ENCODE data around the gene EXOC4. TPM values are rescaled to one million over a fixed set of nuclear protein-coding genes. Genes with fewer than 3 reads are reported as not detected.

EXOC4 gene
- total RNA-seq, 1 experiment from 2014 or later: 111 TPM

DNA sequence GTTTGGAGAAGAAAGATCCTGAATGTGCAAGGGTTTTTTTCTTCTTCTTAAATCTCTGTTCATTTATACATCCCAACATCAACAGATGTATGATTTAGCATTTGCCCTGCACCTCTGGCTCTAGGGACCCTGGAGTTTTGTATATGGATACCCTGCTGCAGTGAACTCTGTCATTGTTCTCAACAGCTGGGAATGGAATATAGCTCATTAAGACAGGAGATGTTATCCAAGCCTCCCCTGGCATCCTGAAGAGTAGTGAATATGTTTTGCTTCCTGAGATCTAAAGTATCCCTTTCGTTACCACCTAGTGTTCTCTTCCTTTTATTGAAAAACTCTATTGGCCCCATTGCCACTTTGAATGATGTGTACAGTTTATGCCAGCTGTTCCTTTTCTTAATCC lies 275.9 kb downstream of the EXOC4 start:
- Histone ChIP-seq H3K79me2 (ENCODE audit: low read length) (no peaks in the 10 kb centered on the region), H3K9me3 (ENCODE audit: low read length) (no peaks in the 10 kb centered on the region), H3K9me2 (replicated peaks; ENCODE audit: insufficient read depth, low read length) (no peaks in the 10 kb centered on the region), H3K27ac (ENCODE audit: low read length) (no peak overlapping the region), H3K36me3 (ENCODE audit: insufficient read depth, low read length) (no peaks in the 10 kb centered on the region), H2AFZ (ENCODE audit: low read length) (no peak overlapping the region), H3K4me1 (ENCODE audit: low read length) (no peaks in the 10 kb centered on the region), H3K27me3 (ENCODE audit: low read length) (no peaks in the 10 kb centered on the region), H3K9ac (ENCODE audit: low read length) (no peak overlapping the region), H4K20me1 (ENCODE audit: insufficient read depth, low read depth, low read length) (peaks cover 10% of the 10 kb centered on the region), H3K4me3 (ENCODE audit: low read length) (no peak overlapping the region), H3K4me2 (ENCODE audit: low read depth, low read length, poor library complexity, severe bottlenecking) (no peak overlapping the region)
- no peak for DNase-seq

DNA sequence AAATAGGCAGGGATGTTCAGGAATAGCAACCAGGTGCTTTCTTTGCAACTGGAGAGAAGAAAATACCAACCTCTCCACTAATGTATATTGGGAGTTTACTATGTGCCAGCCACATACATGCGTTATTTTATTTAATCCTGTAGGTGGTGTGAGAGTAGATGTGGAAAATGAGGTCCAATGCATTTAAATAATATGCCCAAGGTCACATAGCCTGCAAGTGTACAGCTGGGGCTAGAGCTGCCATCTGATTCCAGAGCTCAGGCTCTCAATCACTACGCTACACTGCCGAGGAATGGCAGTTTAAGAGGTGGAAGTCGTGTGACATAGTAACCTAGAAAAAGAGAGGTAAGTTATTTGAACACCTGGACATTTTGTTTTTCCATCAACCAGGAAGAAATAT lies 277.0 kb downstream of the EXOC4 start:
- no peak overlapping the region for H3K9ac ChIP-seq (ENCODE audit: low read length)
- no peaks in the 10 kb centered on the region for H3K9me2 ChIP-seq (replicated peaks; ENCODE audit: insufficient read depth, low read length)
- no peak overlapping the region for H3K27ac ChIP-seq (ENCODE audit: low read length)
- H3K79me2 ChIP-seq (ENCODE audit: low read length): no peaks in the 10 kb centered on the region
- H2AFZ ChIP-seq (ENCODE audit: low read length): no peak overlapping the region
- no peaks in the 10 kb centered on the region for H3K27me3 ChIP-seq (ENCODE audit: low read length)
- H3K36me3 ChIP-seq (ENCODE audit: insufficient read depth, low read length): no peaks in the 10 kb centered on the region
- H4K20me1 ChIP-seq (ENCODE audit: insufficient read depth, low read depth, low read length): peaks cover 9% of the 10 kb centered on the region
- H3K9me3 ChIP-seq (ENCODE audit: low read length): no peaks in the 10 kb centered on the region
- no peak overlapping the region for H3K4me2 ChIP-seq (ENCODE audit: low read depth, low read length, poor library complexity, severe bottlenecking)
- H3K4me1 ChIP-seq (ENCODE audit: low read length): no peaks in the 10 kb centered on the region
- H3K4me3 ChIP-seq (ENCODE audit: low read length): no peak overlapping the region
- DNase-seq: no peak

DNA sequence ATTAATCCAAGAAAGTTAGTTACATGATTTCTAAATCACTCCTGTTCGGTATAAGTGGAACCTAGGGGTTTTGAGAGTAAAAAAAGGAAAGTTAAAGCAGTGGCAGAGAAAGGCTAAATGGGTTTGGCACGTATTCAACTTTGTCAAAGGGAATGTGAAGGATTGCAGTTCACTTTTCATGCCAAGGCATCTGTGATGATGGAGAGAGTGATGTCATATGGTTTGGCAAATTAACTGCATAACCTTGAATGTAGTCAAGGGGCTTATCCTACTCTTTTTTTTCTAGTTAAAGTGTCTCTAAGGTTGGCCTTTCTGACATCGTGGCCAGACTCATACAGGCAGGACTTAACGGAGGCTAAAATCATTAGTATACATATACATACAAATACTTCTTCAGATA lies 277.8 kb downstream of the EXOC4 start:
- no peak for DNase-seq
- H3K36me3 ChIP-seq (ENCODE audit: insufficient read depth, low read length): no peaks in the 10 kb centered on the region
- no peak overlapping the region for H3K4me2 ChIP-seq (ENCODE audit: low read depth, low read length, poor library complexity, severe bottlenecking)
- no peak overlapping the region for H2AFZ ChIP-seq (ENCODE audit: low read length)
- H4K20me1 ChIP-seq (ENCODE audit: insufficient read depth, low read depth, low read length): peaks cover 7% of the 10 kb centered on the region; the same call in 1 of the 2 replicates
- H3K79me2 ChIP-seq (ENCODE audit: low read length): no peaks in the 10 kb centered on the region
- H3K9me3 ChIP-seq (ENCODE audit: low read length): no peaks in the 10 kb centered on the region
- no peak overlapping the region for H3K9ac ChIP-seq (ENCODE audit: low read length)
- no peak overlapping the region for H3K4me3 ChIP-seq (ENCODE audit: low read length)
- no peak overlapping the region for H3K27ac ChIP-seq (ENCODE audit: low read length)
- no peaks in the 10 kb centered on the region for H3K9me2 ChIP-seq (replicated peaks; ENCODE audit: insufficient read depth, low read length)
- no peaks in the 10 kb centered on the region for H3K4me1 ChIP-seq (ENCODE audit: low read length)
- no peaks in the 10 kb centered on the region for H3K27me3 ChIP-seq (ENCODE audit: low read length)

GRCh38 chr7:133534816-133535215 lies 281.9 kb downstream of the EXOC4 start:
- no peaks in the 10 kb centered on the region for H3K79me2 ChIP-seq (ENCODE audit: low read length)
- no peak for DNase-seq
- H3K4me3 ChIP-seq (ENCODE audit: low read length): no peak overlapping the region
- no peaks in the 10 kb centered on the region for H3K9me3 ChIP-seq (ENCODE audit: low read length)
- H2AFZ ChIP-seq (ENCODE audit: low read length): no peak overlapping the region
- H3K36me3 ChIP-seq (ENCODE audit: insufficient read depth, low read length): no peaks in the 10 kb centered on the region
- no peaks in the 10 kb centered on the region for H3K4me1 ChIP-seq (ENCODE audit: low read length)
- H3K9ac ChIP-seq (ENCODE audit: low read length): no peak overlapping the region
- H3K27ac ChIP-seq (ENCODE audit: low read length): no peak overlapping the region
- H3K4me2 ChIP-seq (ENCODE audit: low read depth, low read length, poor library complexity, severe bottlenecking): no peak overlapping the region
- no peaks in the 10 kb centered on the region for H3K27me3 ChIP-seq (ENCODE audit: low read length)
- H4K20me1 ChIP-seq (ENCODE audit: insufficient read depth, low read depth, low read length): no peaks in the 10 kb centered on the region; the same call in 1 of the 2 replicates
- H3K9me2 ChIP-seq (replicated peaks; ENCODE audit: insufficient read depth, low read length): no peaks in the 10 kb centered on the region

DNA sequence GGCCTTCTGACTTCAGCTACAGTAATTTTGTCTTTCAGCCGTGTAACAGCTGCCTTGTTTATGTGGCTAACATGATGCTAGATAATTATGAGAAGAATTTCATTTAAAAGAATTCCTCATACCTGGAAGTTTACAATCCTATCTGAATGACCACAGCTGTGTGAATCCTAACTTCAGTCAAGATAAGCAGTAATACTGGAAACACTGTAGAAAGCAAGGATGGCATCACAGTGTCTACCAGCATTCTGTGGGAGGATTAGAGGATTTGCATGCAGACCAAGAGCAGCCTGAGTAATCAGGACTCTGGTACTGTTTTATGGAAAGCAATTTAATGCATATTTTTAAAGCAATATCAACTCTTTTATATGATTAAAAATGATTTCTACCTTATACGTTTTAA lies 282.4 kb downstream of the EXOC4 start:
- Histone ChIP-seq H3K4me1 (ENCODE audit: low read length) (no peaks in the 10 kb centered on the region), H3K79me2 (ENCODE audit: low read length) (no peaks in the 10 kb centered on the region), H2AFZ (ENCODE audit: low read length) (no peak overlapping the region), H3K9me2 (replicated peaks; ENCODE audit: insufficient read depth, low read length) (no peaks in the 10 kb centered on the region), H3K4me2 (ENCODE audit: low read depth, low read length, poor library complexity, severe bottlenecking) (no peak overlapping the region), H3K27me3 (ENCODE audit: low read length) (no peaks in the 10 kb centered on the region), H3K4me3 (ENCODE audit: low read length) (no peak overlapping the region), H3K27ac (ENCODE audit: low read length) (no peak overlapping the region), H4K20me1 (ENCODE audit: insufficient read depth, low read depth, low read length) (no peaks in the 10 kb centered on the region; the same call in 1 of the 2 replicates), H3K9me3 (ENCODE audit: low read length) (no peaks in the 10 kb centered on the region), H3K9ac (ENCODE audit: low read length) (no peak overlapping the region), H3K36me3 (ENCODE audit: insufficient read depth, low read length) (no peaks in the 10 kb centered on the region)
- DNase-seq: no peak

GRCh38 chr7:133536450-133536849 lies 283.6 kb downstream of the EXOC4 start:
- H3K27ac ChIP-seq (ENCODE audit: low read length): no peak overlapping the region
- no peak overlapping the region for H2AFZ ChIP-seq (ENCODE audit: low read length)
- H3K36me3 ChIP-seq (ENCODE audit: insufficient read depth, low read length): no peaks in the 10 kb centered on the region
- no peaks in the 10 kb centered on the region for H4K20me1 ChIP-seq (ENCODE audit: insufficient read depth, low read depth, low read length)
- H3K79me2 ChIP-seq (ENCODE audit: low read length): no peaks in the 10 kb centered on the region
- H3K4me3 ChIP-seq (ENCODE audit: low read length): no peak overlapping the region
- no peaks in the 10 kb centered on the region for H3K9me3 ChIP-seq (ENCODE audit: low read length)
- H3K4me2 ChIP-seq (ENCODE audit: low read depth, low read length, poor library complexity, severe bottlenecking): no peak overlapping the region
- no peaks in the 10 kb centered on the region for H3K9me2 ChIP-seq (replicated peaks; ENCODE audit: insufficient read depth, low read length)
- H3K27me3 ChIP-seq (ENCODE audit: low read length): no peaks in the 10 kb centered on the region
- no peak for DNase-seq
- no peaks in the 10 kb centered on the region for H3K4me1 ChIP-seq (ENCODE audit: low read length)
- H3K9ac ChIP-seq (ENCODE audit: low read length): no peak overlapping the region

DNA sequence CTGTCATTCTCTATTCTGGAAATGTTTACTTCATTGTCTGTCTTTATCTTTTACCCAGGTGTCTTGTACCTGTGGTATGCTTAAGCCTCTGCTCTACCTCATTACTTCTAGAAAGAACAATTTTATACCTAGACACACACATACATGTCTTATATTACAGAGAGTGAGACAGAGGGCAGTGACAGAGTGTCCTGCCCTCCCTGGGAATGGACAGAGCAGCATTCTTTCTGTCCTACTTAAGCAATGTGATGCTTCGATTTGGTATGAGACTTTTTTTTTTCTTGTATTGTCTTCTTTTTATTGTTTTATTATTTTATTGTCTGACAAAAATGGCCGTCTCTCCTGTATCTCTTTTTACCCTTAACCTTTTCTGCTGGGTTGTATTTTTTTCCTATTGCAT lies 286.1 kb downstream of the EXOC4 start:
- no peaks in the 10 kb centered on the region for H3K9me3 ChIP-seq (ENCODE audit: low read length)
- no peaks in the 10 kb centered on the region for H3K27me3 ChIP-seq (ENCODE audit: low read length)
- no peak overlapping the region for H3K4me3 ChIP-seq (ENCODE audit: low read length)
- H3K9me2 ChIP-seq (replicated peaks; ENCODE audit: insufficient read depth, low read length): no peaks in the 10 kb centered on the region
- DNase-seq: no peak
- H3K27ac ChIP-seq (ENCODE audit: low read length): no peak overlapping the region
- no peaks in the 10 kb centered on the region for H4K20me1 ChIP-seq (ENCODE audit: insufficient read depth, low read depth, low read length)
- H3K79me2 ChIP-seq (ENCODE audit: low read length): no peaks in the 10 kb centered on the region
- H3K4me1 ChIP-seq (ENCODE audit: low read length): no peaks in the 10 kb centered on the region
- H2AFZ ChIP-seq (ENCODE audit: low read length): no peak overlapping the region
- H3K36me3 ChIP-seq (ENCODE audit: insufficient read depth, low read length): no peaks in the 10 kb centered on the region
- H3K4me2 ChIP-seq (ENCODE audit: low read depth, low read length, poor library complexity, severe bottlenecking): no peak overlapping the region
- H3K9ac ChIP-seq (ENCODE audit: low read length): no peak overlapping the region

GRCh38 chr7:133540096-133540860 lies 287.4 kb downstream of the EXOC4 start:
- H3K27ac ChIP-seq (ENCODE audit: low read length): no peak overlapping the region
- no peak overlapping the region for H2AFZ ChIP-seq (ENCODE audit: low read length)
- no peak overlapping the region for H3K4me3 ChIP-seq (ENCODE audit: low read length)
- no peaks in the 10 kb centered on the region for H3K79me2 ChIP-seq (ENCODE audit: low read length)
- H3K4me1 ChIP-seq (ENCODE audit: low read length): no peaks in the 10 kb centered on the region
- H4K20me1 ChIP-seq (ENCODE audit: insufficient read depth, low read depth, low read length): no peaks in the 10 kb centered on the region
- no peak for DNase-seq
- no peaks in the 10 kb centered on the region for H3K9me3 ChIP-seq (ENCODE audit: low read length)
- no peak overlapping the region for H3K9ac ChIP-seq (ENCODE audit: low read length)
- no peak overlapping the region for H3K4me2 ChIP-seq (ENCODE audit: low read depth, low read length, poor library complexity, severe bottlenecking)
- no peaks in the 10 kb centered on the region for H3K9me2 ChIP-seq (replicated peaks; ENCODE audit: insufficient read depth, low read length)
- no peaks in the 10 kb centered on the region for H3K27me3 ChIP-seq (ENCODE audit: low read length)
- H3K36me3 ChIP-seq (ENCODE audit: insufficient read depth, low read length): no peaks in the 10 kb centered on the region

Measured in Karpas-422 (cell line).